ENCODE data around the gene LPAR5. TPM values are rescaled to one million over a fixed set of nuclear protein-coding genes. Genes with fewer than 3 reads are reported as not detected.

The LPAR5 gene
- total RNA-seq, 4 donors from 2014 or later = 0.82 to 4.0 (median 2.3) TPM

DNA sequence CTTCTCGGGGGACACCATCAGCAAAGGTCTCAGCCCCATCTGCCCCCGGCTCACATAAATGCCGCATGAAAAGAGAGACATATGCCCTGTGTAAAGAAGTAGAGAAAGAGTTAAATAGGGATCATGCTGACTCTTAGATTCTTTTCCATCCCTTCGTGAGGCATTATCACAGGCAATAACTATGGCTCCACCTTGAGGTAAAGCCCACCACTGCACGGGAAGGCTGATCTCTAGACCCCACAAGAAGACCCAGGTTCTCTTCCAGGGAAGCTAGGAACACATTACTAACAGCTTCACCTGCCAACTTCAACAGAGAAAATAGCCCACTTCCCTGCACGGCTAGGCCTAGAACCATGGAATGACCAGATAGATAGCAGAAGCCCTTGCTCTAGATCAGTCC is 53.6 kb downstream of the LPAR5 start:
- TF ChIP-seq, protein P1, sequence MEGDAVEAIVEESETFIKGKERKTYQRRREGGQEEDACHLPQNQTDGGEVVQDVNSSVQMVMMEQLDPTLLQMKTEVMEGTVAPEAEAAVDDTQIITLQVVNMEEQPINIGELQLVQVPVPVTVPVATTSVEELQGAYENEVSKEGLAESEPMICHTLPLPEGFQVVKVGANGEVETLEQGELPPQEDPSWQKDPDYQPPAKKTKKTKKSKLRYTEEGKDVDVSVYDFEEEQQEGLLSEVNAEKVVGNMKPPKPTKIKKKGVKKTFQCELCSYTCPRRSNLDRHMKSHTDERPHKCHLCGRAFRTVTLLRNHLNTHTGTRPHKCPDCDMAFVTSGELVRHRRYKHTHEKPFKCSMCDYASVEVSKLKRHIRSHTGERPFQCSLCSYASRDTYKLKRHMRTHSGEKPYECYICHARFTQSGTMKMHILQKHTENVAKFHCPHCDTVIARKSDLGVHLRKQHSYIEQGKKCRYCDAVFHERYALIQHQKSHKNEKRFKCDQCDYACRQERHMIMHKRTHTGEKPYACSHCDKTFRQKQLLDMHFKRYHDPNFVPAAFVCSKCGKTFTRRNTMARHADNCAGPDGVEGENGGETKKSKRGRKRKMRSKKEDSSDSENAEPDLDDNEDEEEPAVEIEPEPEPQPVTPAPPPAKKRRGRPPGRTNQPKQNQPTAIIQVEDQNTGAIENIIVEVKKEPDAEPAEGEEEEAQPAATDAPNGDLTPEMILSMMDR (IDR thresholded peaks at IDR 0.05; ENCODE audit: low read depth) = no peak

DNA sequence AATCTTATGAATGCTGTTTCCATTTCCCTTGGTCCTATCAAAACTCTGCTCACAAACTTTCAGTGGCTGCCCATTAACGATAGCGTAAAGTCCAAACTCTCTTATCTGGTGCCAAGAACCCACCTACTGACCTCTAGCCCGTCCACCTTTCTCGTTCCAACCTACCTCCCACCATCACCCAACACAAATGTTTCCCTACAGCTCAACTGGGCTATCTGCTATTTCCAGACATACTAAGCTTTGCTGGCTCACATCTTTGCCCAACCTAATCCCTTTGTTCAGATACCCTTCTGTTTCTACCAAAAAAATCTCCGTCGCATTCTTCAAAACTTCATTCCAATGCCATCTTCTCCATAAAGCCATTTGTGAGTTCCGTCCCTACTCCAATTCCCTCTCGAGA is 60.1 kb downstream of the LPAR5 start:
- TF ChIP-seq, protein P1 (IDR thresholded peaks at IDR 0.05; ENCODE audit: low read depth) = no peak

DNA sequence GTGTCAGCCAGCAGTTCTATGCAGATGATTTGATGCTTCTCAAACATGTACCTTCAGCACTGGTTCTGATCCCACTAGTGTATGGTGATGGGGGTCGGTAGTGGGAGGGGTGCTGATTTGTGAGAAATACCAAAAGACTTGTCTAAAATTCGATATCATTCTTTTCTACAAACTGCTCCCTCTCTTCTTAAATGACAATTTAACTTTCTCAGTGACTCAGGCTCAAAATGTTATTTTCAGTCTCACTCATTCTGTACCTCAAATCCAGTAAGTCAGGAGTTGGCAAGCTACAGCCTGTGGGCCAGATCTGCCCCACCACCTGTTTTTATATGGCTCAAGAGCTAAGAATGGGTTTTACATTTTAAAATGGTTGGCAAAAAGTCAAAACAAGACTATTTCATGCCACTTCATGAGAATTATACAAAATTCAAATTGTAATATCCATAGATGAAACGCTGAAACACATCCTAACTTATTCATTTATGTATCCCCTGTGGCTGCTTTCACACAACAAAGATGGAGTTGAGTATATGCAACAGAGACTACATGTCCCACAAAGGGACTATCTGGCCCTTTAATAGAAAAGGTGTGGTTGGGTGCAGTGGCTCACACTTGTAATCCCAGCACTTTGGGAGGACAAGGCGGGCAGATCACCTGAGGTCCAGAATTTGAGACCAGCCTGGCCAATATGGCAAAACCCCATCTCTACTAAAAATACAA is 61.0 kb downstream of the LPAR5 start:
- TF ChIP-seq, protein P1 (IDR thresholded peaks at IDR 0.05; ENCODE audit: low read depth) = no peak

DNA sequence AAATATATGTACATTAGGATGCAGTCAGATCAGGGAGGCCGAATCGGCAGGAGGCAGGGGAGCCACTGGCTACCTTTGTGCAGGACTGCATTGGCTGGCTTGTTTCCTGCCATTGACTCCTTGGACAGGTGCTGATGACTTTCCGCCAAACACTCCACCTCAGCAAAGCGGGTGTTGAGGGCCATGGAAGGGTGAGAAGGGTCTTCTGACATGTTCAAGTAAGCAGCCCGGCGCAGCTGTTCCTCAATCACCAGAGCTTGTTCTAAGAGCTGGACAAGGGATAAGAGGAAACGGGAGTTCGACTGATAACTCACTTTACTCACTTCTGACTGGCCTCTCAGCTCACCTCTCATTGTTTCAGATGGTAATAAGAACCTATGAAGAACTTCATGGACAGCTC is 62.8 kb downstream of the LPAR5 start:
- TF ChIP-seq, protein P1 (IDR thresholded peaks at IDR 0.05; ENCODE audit: low read depth) = no peak

DNA sequence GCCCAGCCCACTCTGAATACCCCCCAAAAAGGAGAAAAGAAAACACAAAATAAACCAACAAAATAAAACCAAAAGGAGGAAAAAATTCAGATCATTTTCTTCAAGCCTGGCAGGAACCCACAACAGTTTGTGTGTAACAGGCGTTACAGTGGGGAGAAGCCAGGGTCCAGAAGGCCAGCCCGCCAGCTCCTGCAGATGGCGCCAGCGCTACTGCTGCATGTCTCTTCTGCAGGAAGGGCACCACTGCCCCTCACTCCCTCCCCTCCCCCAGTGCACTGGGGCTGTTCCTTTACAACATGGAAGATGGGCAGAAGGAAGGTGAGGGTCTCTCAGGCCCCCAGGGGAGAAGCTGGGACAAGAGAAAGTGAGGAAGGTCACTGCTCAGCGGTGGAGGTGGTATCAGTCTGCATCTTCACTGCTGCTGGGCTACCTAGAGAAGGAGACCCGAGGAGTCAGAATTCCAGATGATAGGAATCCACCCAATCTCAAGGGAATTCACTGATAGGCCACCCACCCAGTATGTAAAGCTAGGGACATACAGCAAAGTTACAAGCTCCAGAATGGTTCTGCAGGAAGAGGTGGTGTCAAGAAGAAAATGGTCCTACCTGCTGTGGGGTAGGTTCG is 65.4 kb downstream of the LPAR5 start:
- TF ChIP-seq, protein P1 (IDR thresholded peaks at IDR 0.05; ENCODE audit: low read depth) = no peak

DNA sequence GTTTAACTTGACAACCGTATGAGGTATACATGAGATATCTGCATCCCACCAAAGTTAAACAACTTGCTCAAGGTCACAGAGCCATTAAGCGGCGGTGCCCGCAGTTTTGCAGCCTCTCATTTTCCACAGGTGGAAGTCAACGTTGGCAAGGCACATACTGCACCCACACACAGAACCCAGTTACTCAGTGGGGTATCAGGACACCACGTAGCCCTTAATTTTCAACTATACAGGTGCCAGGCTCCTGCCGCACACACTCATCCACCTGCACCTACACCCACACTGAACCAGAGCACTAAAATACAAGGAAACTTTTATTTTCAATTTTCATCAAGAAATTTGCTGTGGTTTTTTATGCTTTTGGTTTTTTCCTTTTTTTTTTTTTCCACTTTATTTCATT is 66.0 kb downstream of the LPAR5 start:
- TF ChIP-seq, protein P1 (IDR thresholded peaks at IDR 0.05; ENCODE audit: low read depth) = no peak

DNA sequence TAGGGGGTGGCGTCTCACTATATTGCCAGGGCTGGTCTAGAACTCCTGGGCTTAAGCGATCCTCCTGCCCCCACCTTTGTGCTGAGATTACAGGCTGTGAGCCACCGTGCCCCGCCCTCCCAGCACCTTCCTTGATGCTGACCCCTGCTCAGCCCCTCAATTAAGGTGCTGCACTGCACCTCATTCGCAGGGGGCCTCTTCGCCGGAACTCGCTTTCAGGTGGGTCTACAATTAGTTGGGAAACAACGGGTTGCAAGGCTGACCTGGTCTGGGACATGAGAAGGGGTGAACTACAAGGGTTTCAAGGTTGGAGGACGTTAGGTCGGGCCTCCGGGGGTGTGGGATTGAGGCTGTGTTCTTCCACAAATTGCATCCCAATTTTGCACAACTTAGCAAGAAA is 66.4 kb downstream of the LPAR5 start:
- TF ChIP-seq, protein P1 (IDR thresholded peaks at IDR 0.05; ENCODE audit: low read depth) = no peak

Small RNA genes within 50 kb of the gene (small RNA-seq; reads per million reads assigned to genes)
- 328 reads per million, percentile 98 among the genes with 10 or more reads in this experiment for gene SCARNA11

Other genes starting within 250 kb of the LPAR5 start
- 1 to 10 TPM in 1 of 4 donors, under 1 TPM in 1, not detected in 2; 0.44 to 1.7 TPM for gene CD27, start 191.0 kb downstream of the LPAR5 start, total RNA-seq
- gene TAPBPL, start 183.9 kb downstream of the LPAR5 start, total RNA-seq = 10 to 100 TPM; 17.3 to 26.3 (median 23.4) TPM
- 10 to 100 TPM in 1 of 4 donors, 1 to 10 TPM in 2, under 1 TPM in 1; 0.82 to 12.8 (median 5.0) TPM for gene VAMP1, start 165.3 kb downstream of the LPAR5 start, total RNA-seq
- gene MRPL51, start 142.7 kb downstream of the LPAR5 start, total RNA-seq = 10 to 100 TPM; 65.6 to 99.1 (median 68.2) TPM
- 10 to 100 TPM; 10.8 to 25.2 (median 16.9) TPM for gene NCAPD2, start 141.9 kb downstream of the LPAR5 start, total RNA-seq
- gene GAPDH, start 101.4 kb downstream of the LPAR5 start, total RNA-seq = 1,000 to 10,000 TPM in 2 of 4 donors, 100 to 1,000 TPM in 2; 850 to 1,788 (median 1,222) TPM
- gene IFFO1, start 79.9 kb downstream of the LPAR5 start, total RNA-seq = 10 to 100 TPM in 3 of 4 donors, 1 to 10 TPM in 1; 8.8 to 33.3 (median 27.9) TPM
- gene NOP2, start 67.7 kb downstream of the LPAR5 start, total RNA-seq = 10 to 100 TPM; 15.1 to 47.8 (median 23.7) TPM
- 100 to 1,000 TPM; 130 to 216 (median 158) TPM for gene CHD4, start 28.6 kb downstream of the LPAR5 start, total RNA-seq
- 1 to 10 TPM in 3 of 4 donors, not detected in 1; 2.4 to 4.9 (median 2.4) TPM for gene ACRBP, start 11.5 kb upstream of the LPAR5 start, total RNA-seq
- 10 to 100 TPM; 13.4 to 52.9 (median 41.4) TPM for gene ING4, start 27.2 kb upstream of the LPAR5 start, total RNA-seq
- 10 to 100 TPM; 21.8 to 34.9 (median 25.4) TPM for gene ZNF384, start 53.4 kb upstream of the LPAR5 start, total RNA-seq
- not detected for gene PIANP, start 64.9 kb upstream of the LPAR5 start, total RNA-seq
- gene COPS7A, start 88.1 kb upstream of the LPAR5 start, total RNA-seq = 10 to 100 TPM; 39.0 to 55.6 (median 45.4) TPM
- gene MLF2, start 117.2 kb upstream of the LPAR5 start, total RNA-seq = 100 to 1,000 TPM in 2 of 4 donors, 10 to 100 TPM in 2; 79.4 to 170 (median 108) TPM
- 100 to 1,000 TPM in 1 of 4 donors, 10 to 100 TPM in 3; 60.3 to 118 (median 92.0) TPM for gene PTMS, start 130.4 kb upstream of the LPAR5 start, total RNA-seq
- gene LAG3, start 136.6 kb upstream of the LPAR5 start, total RNA-seq = 1 to 10 TPM in 1 of 4 donors, under 1 TPM in 1, not detected in 2; 0.44 to 1.4 TPM
- gene CD4, start 153.6 kb upstream of the LPAR5 start, total RNA-seq = 10 to 100 TPM; 16.4 to 65.4 (median 29.6) TPM
- gene GPR162, start 185.9 kb upstream of the LPAR5 start, total RNA-seq = 1 to 10 TPM in 3 of 4 donors, under 1 TPM in 1; 0.66 to 3.1 (median 2.1) TPM
- gene P3H3, start 192.4 kb upstream of the LPAR5 start, total RNA-seq = 10 to 100 TPM in 1 of 4 donors, 1 to 10 TPM in 3; 5.6 to 11.3 (median 6.8) TPM
- under 1 TPM in 2 of 4 donors, not detected in 2; 0.38 to 0.88 TPM for gene GNB3, start 205.0 kb upstream of the LPAR5 start, total RNA-seq
- gene CDCA3, start 215.3 kb upstream of the LPAR5 start, total RNA-seq = 1 to 10 TPM in 2 of 4 donors, under 1 TPM in 1, not detected in 1; 0.38 to 2.6 (median 1.9) TPM
- 10 to 100 TPM; 22.3 to 46.7 (median 34.4) TPM for gene USP5, start 216.2 kb upstream of the LPAR5 start, total RNA-seq
- gene TPI1, start 231.6 kb upstream of the LPAR5 start, total RNA-seq = 100 to 1,000 TPM; 207 to 328 (median 256) TPM
- 1 to 10 TPM; 4.1 to 6.4 (median 5.7) TPM for gene SPSB2, start 237.3 kb upstream of the LPAR5 start, total RNA-seq

Data from subcutaneous adipose tissue (tissue), 4 donors.